ENCODE data around the gene GYPA. TPM values are rescaled to one million over a fixed set of nuclear protein-coding genes. Genes with fewer than 3 reads are reported as not detected.

Gene GYPA
- polyA plus RNA-seq, 2 of the 4 experiments (the other 2 are of a cell fraction): not detected

DNA sequence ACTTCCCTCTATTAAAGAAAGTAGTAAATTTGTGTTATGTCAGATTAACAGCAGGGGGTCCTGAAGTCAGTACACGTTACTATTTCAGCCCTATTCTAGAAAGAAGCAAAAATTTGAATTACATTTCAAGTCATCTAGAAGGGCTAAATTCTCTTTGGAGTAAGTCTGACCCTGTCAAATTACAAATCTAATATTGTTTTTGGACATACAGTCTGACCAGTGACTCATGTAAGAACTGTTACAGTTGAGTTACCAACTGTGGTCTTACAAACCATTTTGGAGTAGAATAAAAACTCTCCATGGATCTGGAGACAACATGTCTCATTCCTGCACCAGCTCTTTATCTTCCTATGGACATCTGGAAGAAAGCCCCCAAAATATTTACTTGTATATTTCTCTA lies 36.0 kb upstream of the GYPA start:
- WGBS (ENCODE audit: missing lambda C conversion rate): 62% methylated on average over 1 of the region's 1 CpG
- Histone ChIP-seq H3K9me3 (no peaks in the 10 kb centered on the region), H3K27ac (no peak overlapping the region), H3K4me2 (no peak overlapping the region), H3K4me1 (0 out of 3 replicates have a peak, but pooled peaks cover 2% of the 10 kb centered on the region), H3K4me3 (no peak overlapping the region)
- DNase-seq (ENCODE audit: low read depth in 1 of 2, low spot score in 1 of 2) (no peak), ATAC-seq (no peak), FAIRE-seq (no peak)
- POLR2A ChIA-PET: no interaction called here
- CTCF ChIA-PET: interaction anchor here (1.6 kb wide), 1 partner anchor 884 kb away, joined by 4 read pairs; no protein-coding TSS in a partner anchor
- TF ChIP-seq BHLHE40 (IDR thresholded peaks at IDR 0.05; ENCODE audit: low read depth, low read length): no peak
- TF ChIP-seq NR3C1 (IDR thresholded peaks at IDR 0.05): no peak
- no peak for TF ChIP-seq GATA3 (IDR thresholded peaks at IDR 0.05; ENCODE audit: borderline replicate concordance)

- H3K4me2 ChIP-seq: 0 out of 3 replicates have a peak overlapping the region, but pooled peaks have one; percentile 28
- TF ChIP-seq SMC3 (IDR thresholded peaks at IDR 0.05) (peak; percentile 74), RAD21 (conservative IDR thresholded peaks at IDR 0.05 in 1 of 2, IDR thresholded peaks at IDR 0.05 in 1 of 2) (peak; percentile 66 to 83), ESRRA (IDR thresholded peaks at IDR 0.05; ENCODE audit: borderline replicate concordance, low read length) (no peak), MYC (IDR thresholded peaks at IDR 0.05; ENCODE audit: borderline replicate concordance, low read length) (no peak), REST (IDR thresholded peaks at IDR 0.05) (no peak), FOSB (CRISPR knock-in tag; IDR thresholded peaks at IDR 0.05) (no peak), CTCF (IDR thresholded peaks at IDR 0.05) (peak; percentile 66), HOXB5 (CRISPR knock-in tag; IDR thresholded peaks at IDR 0.05) (no peak), MAFK (IDR thresholded peaks at IDR 0.05; ENCODE audit: partially characterized antibody) (no peak), EHF (CRISPR knock-in tag; IDR thresholded peaks at IDR 0.05) (no peak), MAX (IDR thresholded peaks at IDR 0.05) (no peak), ZNF302 (CRISPR knock-in tag; IDR thresholded peaks at IDR 0.05) (no peak), ZC3H11A (IDR thresholded peaks at IDR 0.05) (no peak), JUNB (IDR thresholded peaks at IDR 0.05) (no peak)
- TF ChIP-seq, protein P1, sequence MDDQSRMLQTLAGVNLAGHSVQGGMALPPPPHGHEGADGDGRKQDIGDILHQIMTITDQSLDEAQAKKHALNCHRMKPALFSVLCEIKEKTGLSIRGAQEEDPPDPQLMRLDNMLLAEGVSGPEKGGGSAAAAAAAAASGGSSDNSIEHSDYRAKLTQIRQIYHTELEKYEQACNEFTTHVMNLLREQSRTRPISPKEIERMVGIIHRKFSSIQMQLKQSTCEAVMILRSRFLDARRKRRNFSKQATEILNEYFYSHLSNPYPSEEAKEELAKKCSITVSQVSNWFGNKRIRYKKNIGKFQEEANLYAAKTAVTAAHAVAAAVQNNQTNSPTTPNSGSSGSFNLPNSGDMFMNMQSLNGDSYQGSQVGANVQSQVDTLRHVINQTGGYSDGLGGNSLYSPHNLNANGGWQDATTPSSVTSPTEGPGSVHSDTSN (IDR thresholded peaks at IDR 0.05): no peak
- WGBS (ENCODE audit: missing lambda C conversion rate): under 1% methylated on average over 5 of the region's 5 CpGs
- H3K4me3 ChIP-seq: no peak overlapping the region
- ChIA-PET CTCF (interaction anchor here (1.1 to 1.6 kb wide), 3 partner anchors 11 to 887 kb away, joined by 3 to 6 read pairs (median 4); no protein-coding TSS in a partner anchor), POLR2A (no interaction called here)
- DNase-seq (ENCODE audit: low read depth in 1 of 2, low spot score in 1 of 2) (peak; percentile 1 to 45), FAIRE-seq (no peak), ATAC-seq (peak; percentile 43 to 70; a peak in 4 of 6 replicates)
- H3K27ac ChIP-seq: no peak overlapping the region
- no peaks in the 10 kb centered on the region for H3K9me3 ChIP-seq
- 0 out of 3 replicates have a peak, but pooled peaks cover 2% of the 10 kb centered on the region for H3K4me1 ChIP-seq
Measured at GRCh38 chr4:144174401-144175067, 34.0 kb upstream of the GYPA start.

All from A549 (cell line).